SK-N-SH treated with all-trans-retinoic acid at 6 μM for 48 hours (cell line): Measurements from ENCODE around the gene ADRA2B.
"Not testable (repeated sequence)": the region's sequence is repeated elsewhere in the genome, so short reads cannot be mapped to it uniquely, and the experiment has no call there.

ENCODE experiments used
- BACH2 ChIP-seq: fragments of 250-450 bp; sonication (Bioruptor Pico); IDR thresholded peaks from 2 replicates; pipeline ENCODE4 v1.9.0; 2021; ENCODE audit warnings: mild to moderate bottlenecking, borderline replicate concordance
- CSDC2 ChIP-seq: fragments of 250-450 bp; sonication (Bioruptor Pico); IDR thresholded peaks from 2 replicates; pipeline ENCODE4 v1.5.0; 2020; ENCODE audit warnings: mild to moderate bottlenecking, moderate library complexity
- PATZ1 ChIP-seq: fragments of 250-450 bp; sonication (Bioruptor Pico); IDR thresholded peaks from 2 replicates; pipeline ENCODE4 v1.8.0; 2020; ENCODE audit warnings: mild to moderate bottlenecking, moderate library complexity, borderline replicate concordance
- PPARA ChIP-seq: fragments of 250-450 bp; sonication (Bioruptor Pico); IDR thresholded peaks from 2 replicates; pipeline ENCODE4 v1.5.0; 2020; ENCODE audit warnings: mild to moderate bottlenecking, borderline replicate concordance
- RARB ChIP-seq: fragments of 250-450 bp; sonication (Bioruptor Pico); IDR thresholded peaks from 2 replicates; pipeline ENCODE4 v1.8.0; 2021; ENCODE audit warnings: mild to moderate bottlenecking, moderate library complexity
- TF ChIP-seq, protein P1 (sequence below): fragments of 250-450 bp; sonication (Bioruptor Pico); IDR thresholded peaks from 2 replicates; pipeline ENCODE4 v1.5.0; 2020; ENCODE audit warnings: mild to moderate bottlenecking, moderate library complexity

- not testable (repeated sequence) for TF ChIP-seq RARB (CRISPR knock-in tag); PPARA; BACH2 (CRISPR knock-in tag); CSDC2; PATZ1
- TF ChIP-seq, protein P1, sequence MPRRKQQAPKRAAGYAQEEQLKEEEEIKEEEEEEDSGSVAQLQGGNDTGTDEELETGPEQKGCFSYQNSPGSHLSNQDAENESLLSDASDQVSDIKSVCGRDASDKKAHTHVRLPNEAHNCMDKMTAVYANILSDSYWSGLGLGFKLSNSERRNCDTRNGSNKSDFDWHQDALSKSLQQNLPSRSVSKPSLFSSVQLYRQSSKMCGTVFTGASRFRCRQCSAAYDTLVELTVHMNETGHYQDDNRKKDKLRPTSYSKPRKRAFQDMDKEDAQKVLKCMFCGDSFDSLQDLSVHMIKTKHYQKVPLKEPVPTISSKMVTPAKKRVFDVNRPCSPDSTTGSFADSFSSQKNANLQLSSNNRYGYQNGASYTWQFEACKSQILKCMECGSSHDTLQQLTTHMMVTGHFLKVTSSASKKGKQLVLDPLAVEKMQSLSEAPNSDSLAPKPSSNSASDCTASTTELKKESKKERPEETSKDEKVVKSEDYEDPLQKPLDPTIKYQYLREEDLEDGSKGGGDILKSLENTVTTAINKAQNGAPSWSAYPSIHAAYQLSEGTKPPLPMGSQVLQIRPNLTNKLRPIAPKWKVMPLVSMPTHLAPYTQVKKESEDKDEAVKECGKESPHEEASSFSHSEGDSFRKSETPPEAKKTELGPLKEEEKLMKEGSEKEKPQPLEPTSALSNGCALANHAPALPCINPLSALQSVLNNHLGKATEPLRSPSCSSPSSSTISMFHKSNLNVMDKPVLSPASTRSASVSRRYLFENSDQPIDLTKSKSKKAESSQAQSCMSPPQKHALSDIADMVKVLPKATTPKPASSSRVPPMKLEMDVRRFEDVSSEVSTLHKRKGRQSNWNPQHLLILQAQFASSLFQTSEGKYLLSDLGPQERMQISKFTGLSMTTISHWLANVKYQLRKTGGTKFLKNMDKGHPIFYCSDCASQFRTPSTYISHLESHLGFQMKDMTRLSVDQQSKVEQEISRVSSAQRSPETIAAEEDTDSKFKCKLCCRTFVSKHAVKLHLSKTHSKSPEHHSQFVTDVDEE: not testable (repeated sequence)
Observed at GRCh38 chr2:96071977-96072491, 44.3 kb downstream of the ADRA2B start.
